Colonic mucosa (tissue), 4 donors: ENCODE measurements around the gene ABCA6. TPM values are rescaled to one million over a fixed set of nuclear protein-coding genes. Genes with fewer than 3 reads are reported as not detected.

Source experiments
- DNase-seq: peaks from one replicate; pipeline ENCODE4 v3.0.0-alpha.2; 2020
- H3K27ac ChIP-seq: fragments of 200-600 bp; one replicate; pipeline ENCODE4 v1.8.0; 2021
- H3K27me3 ChIP-seq: fragments of 200-600 bp; one replicate; pipeline ENCODE4 v1.8.0; 2021
- H3K36me3 ChIP-seq: fragments of 200-600 bp; one replicate; pipeline ENCODE4 v1.8.0; 2021
- H3K4me1 ChIP-seq: fragments of 200-600 bp; one replicate; pipeline ENCODE4 v1.8.0; 2021; ENCODE audit warnings: mild to moderate bottlenecking
- H3K4me3 ChIP-seq: fragments of 200-600 bp; one replicate; pipeline ENCODE4 v1.8.0; 2021
- H3K9ac ChIP-seq, 2 donors: one replicate each; pipeline ENCODE4 v1.7.0; 2013; ENCODE audit warnings: control low read depth in 2 of 2, low read depth in 2 of 2, low read length in 2 of 2
- H3K9me3 ChIP-seq: fragments of 200-600 bp; one replicate; pipeline ENCODE4 v1.8.0; 2021
- CTCF ChIP-seq: fragments of 200-600 bp; IDR thresholded peaks from one replicate; pipeline ENCODE4 v1.8.0; 2022; ENCODE audit warnings: antibody characterized with exemption, mild to moderate bottlenecking
- intact Hi-C: fragments of 100-400 bp; cut with DNase I; formaldehyde crosslinking; loops from one replicate; pipeline ENCODE4 v1.14.1; 2022
- total RNA-seq, 2 donors: library from RNA; stranded (reverse); fragmentation: NEBNext Ultra II Directional in 1 of 2; extraction: Animal tissue kit (Norgen Biotek cat#: 25700) in 1 of 2; gene quantifications; one replicate each; pipeline ENCODE4 v1.2.1, GENCODE V29; 2021
- donor health status: healthy.
- donor health status: DM: no; HTN: no; CAD: no.
- donor health status: DM: no; HTN: no; CAD: no.

Gene ABCA6
- total RNA-seq, 2 donors from 2014 or later, result 2.1 to 5.9 TPM

- Histone ChIP-seq H3K27me3 (no peaks in the 10 kb centered on the region), H3K27ac (peak overlapping the region; percentile 25), H3K9ac (no peak overlapping the region), H3K9me3 (no peaks in the 10 kb centered on the region), H3K4me3 (no peak overlapping the region), H3K36me3 (no peaks in the 10 kb centered on the region), H3K4me1 (no peaks in the 10 kb centered on the region)
- TF ChIP-seq CTCF, result no peak
- no peak for DNase-seq
- intact Hi-C loops, result no loop called here
Measured at GRCh38 chr17:69142175-69142802, 594 bp upstream of the ABCA6 start.

- Histone ChIP-seq H3K9ac (no peak overlapping the region), H3K4me1 (no peaks in the 10 kb centered on the region), H3K36me3 (no peaks in the 10 kb centered on the region), H3K27ac (no peak overlapping the region), H3K4me3 (no peak overlapping the region), H3K9me3 (no peaks in the 10 kb centered on the region), H3K27me3 (no peaks in the 10 kb centered on the region)
- no peak for TF ChIP-seq CTCF
- no peak for DNase-seq
- intact Hi-C loops, result no loop called here
Measured at GRCh38 chr17:69134112-69134511, 7.6 kb downstream of the ABCA6 start.

GRCh38 chr17:69130627-69131296, 10.9 kb downstream of the ABCA6 start:
- Histone ChIP-seq H3K4me1 (no peaks in the 10 kb centered on the region), H3K4me3 (no peak overlapping the region), H3K36me3 (no peaks in the 10 kb centered on the region), H3K27ac (no peak overlapping the region), H3K9me3 (no peaks in the 10 kb centered on the region), H3K27me3 (no peaks in the 10 kb centered on the region), H3K9ac (no peak overlapping the region)
- DNase-seq, result no peak
- intact Hi-C loops, result no loop called here
- no peak for TF ChIP-seq CTCF

GRCh38 chr17:69123626-69124025, 18.1 kb downstream of the ABCA6 start:
- H3K9ac ChIP-seq, result no peak overlapping the region
- H3K27ac ChIP-seq, result no peak overlapping the region
- intact Hi-C loops, result no loop called here
- DNase-seq, result no peak
- H3K4me3 ChIP-seq, result no peak overlapping the region
- no peaks in the 10 kb centered on the region for H3K27me3 ChIP-seq
- no peaks in the 10 kb centered on the region for H3K9me3 ChIP-seq
- no peak for TF ChIP-seq CTCF
- no peaks in the 10 kb centered on the region for H3K4me1 ChIP-seq
- no peaks in the 10 kb centered on the region for H3K36me3 ChIP-seq

GRCh38 chr17:69122065-69122464, 19.6 kb downstream of the ABCA6 start:
- TF ChIP-seq CTCF, result no peak
- no peak overlapping the region for H3K9ac ChIP-seq
- H3K4me3 ChIP-seq, result no peak overlapping the region
- H3K4me1 ChIP-seq, result no peaks in the 10 kb centered on the region
- H3K36me3 ChIP-seq, result no peaks in the 10 kb centered on the region
- no peak for DNase-seq
- intact Hi-C loops, result no loop called here
- no peaks in the 10 kb centered on the region for H3K9me3 ChIP-seq
- H3K27ac ChIP-seq, result no peak overlapping the region
- H3K27me3 ChIP-seq, result no peaks in the 10 kb centered on the region
